ENCODE measurements around the gene RARB.

DNA sequence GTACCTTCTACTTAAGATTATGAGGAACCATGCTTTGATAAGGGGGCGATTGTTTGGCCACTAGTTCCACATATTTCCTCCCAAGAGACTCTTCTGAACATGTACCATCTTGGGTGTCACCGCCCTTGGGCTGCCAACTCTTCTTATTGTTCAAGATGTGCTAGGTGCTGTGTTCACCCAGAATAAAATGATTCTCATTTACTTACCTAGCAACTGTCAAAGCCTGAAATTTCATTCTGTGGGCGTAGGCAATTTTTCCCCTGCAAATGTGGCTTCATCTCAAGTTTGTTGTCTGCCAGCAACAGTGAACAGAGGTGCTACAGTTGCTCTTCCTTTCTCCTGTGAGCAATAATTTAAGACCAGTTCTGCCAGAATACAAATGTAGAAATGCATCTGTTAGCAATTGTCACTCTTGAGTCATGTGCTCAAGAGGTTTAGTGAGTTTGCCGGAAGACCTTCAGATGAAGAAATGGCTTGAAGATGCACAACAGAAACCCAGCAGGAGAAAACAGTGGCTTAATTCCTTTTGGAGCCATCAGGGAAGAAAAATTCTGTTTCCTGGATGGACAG is 41.3 kb upstream of the RARB start:
- TF ChIP-seq, protein P1, sequence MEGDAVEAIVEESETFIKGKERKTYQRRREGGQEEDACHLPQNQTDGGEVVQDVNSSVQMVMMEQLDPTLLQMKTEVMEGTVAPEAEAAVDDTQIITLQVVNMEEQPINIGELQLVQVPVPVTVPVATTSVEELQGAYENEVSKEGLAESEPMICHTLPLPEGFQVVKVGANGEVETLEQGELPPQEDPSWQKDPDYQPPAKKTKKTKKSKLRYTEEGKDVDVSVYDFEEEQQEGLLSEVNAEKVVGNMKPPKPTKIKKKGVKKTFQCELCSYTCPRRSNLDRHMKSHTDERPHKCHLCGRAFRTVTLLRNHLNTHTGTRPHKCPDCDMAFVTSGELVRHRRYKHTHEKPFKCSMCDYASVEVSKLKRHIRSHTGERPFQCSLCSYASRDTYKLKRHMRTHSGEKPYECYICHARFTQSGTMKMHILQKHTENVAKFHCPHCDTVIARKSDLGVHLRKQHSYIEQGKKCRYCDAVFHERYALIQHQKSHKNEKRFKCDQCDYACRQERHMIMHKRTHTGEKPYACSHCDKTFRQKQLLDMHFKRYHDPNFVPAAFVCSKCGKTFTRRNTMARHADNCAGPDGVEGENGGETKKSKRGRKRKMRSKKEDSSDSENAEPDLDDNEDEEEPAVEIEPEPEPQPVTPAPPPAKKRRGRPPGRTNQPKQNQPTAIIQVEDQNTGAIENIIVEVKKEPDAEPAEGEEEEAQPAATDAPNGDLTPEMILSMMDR (IDR thresholded peaks at IDR 0.05; ENCODE audit: low read length) = no peak
- TF ChIP-seq EZH2 (IDR thresholded peaks at IDR 0.05; ENCODE audit: borderline replicate concordance, low read length) = no peak
